NCI-H82 treated with DMSO at 0.1 percent for 48 hours (cell line): ENCODE data around the gene NCDN.

Experiments
- DNase-seq: peaks from one replicate; lab custom pipeline; 2025; ENCODE audit not compliant: unreplicated experiment; lab: John Stamatoyannopoulos, UW

Gene NCDN

GRCh38 chr1:35557611-35558373 is at the start of gene NCDN:
NCDN (plus strand) TSS chr1:35557799; CDS start chr1:35558191, 392 bp downstream.
- peak; percentile 95 for DNase-seq

- DNase-seq, result no peak
Observed at GRCh38 chr1:35507947-35508346, 49.7 kb upstream of the NCDN start.

GRCh38 chr1:35509558-35509957 is 48.0 kb upstream of the NCDN start:
- DNase-seq, result peak; percentile 12

GRCh38 chr1:35511305-35511704 is 46.3 kb upstream of the NCDN start:
- no peak for DNase-seq

- DNase-seq, result no peak
Observed at GRCh38 chr1:35518183-35518582, 39.4 kb upstream of the NCDN start.

- no peak for DNase-seq
Observed at GRCh38 chr1:35519432-35519831, 38.2 kb upstream of the NCDN start.

- no peak for DNase-seq
Observed at GRCh38 chr1:35524106-35524505, 33.5 kb upstream of the NCDN start.

- no peak for DNase-seq
Observed at GRCh38 chr1:35530168-35530567, 27.4 kb upstream of the NCDN start.

- no peak for DNase-seq
Observed at GRCh38 chr1:35530946-35531345, 26.7 kb upstream of the NCDN start.

GRCh38 chr1:35531368-35531767 is 26.2 kb upstream of the NCDN start:
- no peak for DNase-seq

GRCh38 chr1:35532497-35533223 is 24.9 kb upstream of the NCDN start:
- DNase-seq, result no peak

- DNase-seq, result no peak
Observed at GRCh38 chr1:35533586-35533985, 24.0 kb upstream of the NCDN start.

- DNase-seq, result no peak
Observed at GRCh38 chr1:35535243-35535642, 22.4 kb upstream of the NCDN start.

- DNase-seq, result no peak
Observed at GRCh38 chr1:35536556-35537162, 20.9 kb upstream of the NCDN start.

- no peak for DNase-seq
Observed at GRCh38 chr1:35537806-35538205, 19.8 kb upstream of the NCDN start.

GRCh38 chr1:35539073-35539823 is 18.4 kb upstream of the NCDN start:
- no peak for DNase-seq

- DNase-seq, result no peak
Observed at GRCh38 chr1:35539824-35540261, 17.8 kb upstream of the NCDN start.

- peak; percentile 73 for DNase-seq
Observed at GRCh38 chr1:35544976-35545375, 12.6 kb upstream of the NCDN start.

GRCh38 chr1:35546614-35547013 is 11.0 kb upstream of the NCDN start:
- no peak for DNase-seq

- DNase-seq, result no peak
Observed at GRCh38 chr1:35553851-35554250, 3.7 kb upstream of the NCDN start.
